Activated CD4-positive, alpha-beta T cell treated with anti-CD3 and anti-CD28 coated beads, Interleukin-2, amount 10 ng/mL, durations not matched to agents 7 days and 5 days (primary cell): Measurements from ENCODE around the gene TNNT2. TPM values are rescaled to one million over a fixed set of nuclear protein-coding genes. Genes with fewer than 3 reads are reported as not detected.
A peak's percentile ranks its signal among the peaks of the same experiment; 100 is the strongest.

Source experiments
- CTCF ChIA-PET: fragments of 350-600 bp; sonication (Branson Sonifier 250); formaldehyde crosslinking; loops from one replicate; lab custom pipeline; 2021; ENCODE audit warnings: antibody characterized with exemption; lab: Charles Lee
- POLR2A ChIA-PET: fragments of 350-600 bp; sonication (Branson Sonifier 250); formaldehyde crosslinking; loops from one replicate; lab custom pipeline; 2021; ENCODE audit warnings: antibody characterized with exemption; lab: Charles Lee
- DNase-seq: peaks from one replicate; pipeline ENCODE4 v3.0.0-alpha.2; 2020
- H3K27ac Mint-ChIP-seq: one replicate; pipeline ENCODE4 v1.8.0; 2021; ENCODE audit warnings: mild to moderate bottlenecking, moderate library complexity, mixed read lengths
- H3K27me3 Mint-ChIP-seq: one replicate; pipeline ENCODE4 v1.8.0; 2021; ENCODE audit warnings: mixed read lengths
- H3K36me3 Mint-ChIP-seq: one replicate; pipeline ENCODE4 v1.8.0; 2021; ENCODE audit warnings: low read depth, mixed read lengths
- H3K4me1 Mint-ChIP-seq: one replicate; pipeline ENCODE4 v1.8.0; 2021; ENCODE audit warnings: mixed read lengths
- H3K4me3 Mint-ChIP-seq: one replicate; pipeline ENCODE4 v1.8.0; 2021; ENCODE audit warnings: mild to moderate bottlenecking, moderate library complexity, mixed read lengths
- H3K9me3 Mint-ChIP-seq: one replicate; pipeline ENCODE4 v1.8.0; 2021; ENCODE audit warnings: mixed read lengths
- total RNA-seq, 2 experiments: library from RNA; stranded (reverse); gene quantifications; one replicate each; pipeline ENCODE4 v1.2.3, GENCODE V29; 2021

The TNNT2 gene
- total RNA-seq, 2 experiments from 2014 or later, result not detected

DNA sequence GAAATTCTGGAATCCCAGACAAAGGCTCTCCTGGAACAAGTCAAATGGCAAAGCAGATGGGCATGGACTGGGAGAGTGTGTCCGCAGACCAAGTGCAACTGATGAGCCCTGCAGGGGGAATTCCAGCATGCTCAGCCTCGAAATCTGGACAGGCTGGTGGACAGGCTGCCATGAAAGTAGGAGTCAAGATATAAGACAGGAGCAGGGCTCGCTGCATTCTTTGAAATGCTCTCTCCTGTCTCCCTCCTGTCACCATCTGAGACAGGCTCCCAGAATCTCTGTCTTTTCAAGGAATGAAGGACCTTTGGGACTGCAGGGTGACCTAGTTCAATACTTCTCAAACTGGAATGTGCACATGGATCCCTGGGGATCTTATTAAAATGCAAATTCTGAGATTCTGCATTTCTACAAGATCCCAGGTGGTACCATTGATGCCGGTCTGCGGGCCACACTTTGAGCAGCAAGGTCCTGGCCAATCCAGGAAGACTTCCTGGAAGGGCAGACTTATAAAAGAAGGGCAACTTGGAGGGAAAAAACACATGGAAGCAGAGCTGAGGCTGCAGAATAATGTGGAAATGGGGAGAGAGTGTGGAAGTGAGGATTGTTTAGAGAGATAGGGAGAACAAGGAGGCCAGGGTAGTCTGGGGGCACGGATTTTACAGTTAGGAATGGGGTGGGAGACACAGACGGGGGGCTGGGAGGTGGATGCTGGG, 29.8 kb downstream of the TNNT2 start:
- DNase-seq, result no peak
- no peaks in the 10 kb centered on the region for H3K36me3 Mint-ChIP-seq

DNA sequence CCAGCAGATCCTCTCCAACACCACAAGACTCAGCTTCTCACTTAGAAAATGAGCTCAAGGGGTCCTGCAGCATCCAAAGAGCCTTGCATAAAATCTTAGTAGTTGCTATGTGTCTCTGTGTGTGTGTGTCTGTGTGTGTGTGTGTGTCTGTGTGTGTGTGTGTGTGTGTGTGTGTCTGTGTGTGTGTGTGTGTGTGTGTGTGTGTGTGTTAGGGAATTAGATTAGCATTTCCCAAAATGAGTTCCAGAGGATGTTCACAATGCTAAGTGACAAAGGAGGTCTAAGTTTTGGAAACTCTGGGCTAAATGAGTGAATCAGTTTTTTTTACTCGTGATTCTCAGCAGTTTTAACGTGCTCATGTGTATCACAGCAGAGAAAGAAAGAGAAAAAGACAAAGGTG, 30.5 kb downstream of the TNNT2 start:
- DNase-seq, result no peak
- no peaks in the 10 kb centered on the region for H3K36me3 Mint-ChIP-seq
- POLR2A ChIA-PET, result no interaction called here
- H3K4me1 Mint-ChIP-seq, result no peaks in the 10 kb centered on the region
- CTCF ChIA-PET, result interaction anchor here (1.0 kb wide), 1 partner anchor 15 kb away, joined by 3 read pairs; no protein-coding TSS in a partner anchor
- H3K27me3 Mint-ChIP-seq, result peaks cover 4% of the 10 kb centered on the region
- no peaks in the 10 kb centered on the region for H3K9me3 Mint-ChIP-seq
- H3K27ac Mint-ChIP-seq, result no peak overlapping the region
- no peak overlapping the region for H3K4me3 Mint-ChIP-seq

More for the DNA sequence above, 29.8 kb downstream of the TNNT2 start:
- Mint-ChIP-seq H3K27me3 (peaks cover 5% of the 10 kb centered on the region), H3K4me3 (no peak overlapping the region), H3K27ac (no peak overlapping the region), H3K4me1 (no peaks in the 10 kb centered on the region), H3K9me3 (no peaks in the 10 kb centered on the region)
- ChIA-PET CTCF (interaction anchor here (0.6 to 1.0 kb wide), 4 partner anchors 15 to 1050 kb away, joined by 3 to 4 read pairs (median 3); no protein-coding TSS in a partner anchor), POLR2A (no interaction called here)

DNA sequence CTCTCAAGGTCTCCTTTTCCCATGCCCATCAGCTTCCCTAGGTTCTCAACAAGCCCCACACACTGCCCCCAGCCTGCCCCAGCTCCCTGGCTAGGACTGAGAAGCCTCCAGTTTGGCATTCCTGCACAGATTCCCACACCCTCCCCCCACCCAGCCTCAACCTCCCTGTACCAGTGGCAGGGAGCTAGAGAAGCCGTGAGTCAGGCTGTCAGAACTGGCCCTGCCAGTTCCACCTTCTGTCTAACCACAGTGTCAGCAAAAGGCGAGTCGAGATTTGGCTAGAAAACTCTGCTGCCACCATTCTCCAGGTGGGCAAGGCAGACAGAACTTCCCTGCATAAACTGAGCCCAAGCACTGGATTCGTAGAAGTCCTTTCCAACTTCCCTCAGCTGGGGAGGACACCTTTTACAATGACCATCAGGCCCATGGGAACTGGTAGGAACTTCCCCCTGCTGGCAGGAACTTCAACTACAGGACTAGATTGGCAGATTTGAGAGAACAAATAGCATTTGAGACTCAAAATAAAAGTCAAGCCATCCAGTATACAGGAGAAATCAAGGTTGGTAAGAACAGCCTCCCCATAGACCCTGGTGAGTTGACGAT, 31.0 kb downstream of the TNNT2 start:
- peak; percentile 11 for DNase-seq
- Mint-ChIP-seq H3K27me3 (peaks cover 5% of the 10 kb centered on the region), H3K27ac (no peak overlapping the region), H3K4me1 (no peaks in the 10 kb centered on the region), H3K36me3 (no peaks in the 10 kb centered on the region), H3K9me3 (no peaks in the 10 kb centered on the region), H3K4me3 (no peak overlapping the region)
- ChIA-PET POLR2A (no interaction called here), CTCF (interaction anchor here (1.0 to 1.1 kb wide), 2 partner anchors 16 to 45 kb away, joined by 3 read pairs; no protein-coding TSS in a partner anchor)

DNA sequence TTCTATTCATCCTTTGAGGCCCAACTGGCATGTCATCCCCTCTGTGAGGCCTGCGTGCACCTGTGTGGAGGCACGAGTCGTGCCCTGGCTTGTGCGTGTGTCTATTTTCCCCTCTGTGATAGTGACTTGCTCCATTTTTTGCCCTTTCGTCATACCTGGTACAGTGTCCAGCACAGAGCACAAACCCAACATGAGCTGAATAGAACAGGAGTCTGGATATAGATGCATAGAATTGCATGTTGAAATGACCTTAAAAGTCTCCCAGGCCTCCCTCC, 32.5 kb downstream of the TNNT2 start:
- no peak overlapping the region for H3K27ac Mint-ChIP-seq
- ChIA-PET POLR2A (no interaction called here), CTCF (no interaction called here)
- DNase-seq, result no peak
- no peaks in the 10 kb centered on the region for H3K4me1 Mint-ChIP-seq
- H3K9me3 Mint-ChIP-seq, result no peaks in the 10 kb centered on the region
- no peak overlapping the region for H3K4me3 Mint-ChIP-seq
- H3K27me3 Mint-ChIP-seq, result peaks cover 15% of the 10 kb centered on the region
- no peaks in the 10 kb centered on the region for H3K36me3 Mint-ChIP-seq

DNA sequence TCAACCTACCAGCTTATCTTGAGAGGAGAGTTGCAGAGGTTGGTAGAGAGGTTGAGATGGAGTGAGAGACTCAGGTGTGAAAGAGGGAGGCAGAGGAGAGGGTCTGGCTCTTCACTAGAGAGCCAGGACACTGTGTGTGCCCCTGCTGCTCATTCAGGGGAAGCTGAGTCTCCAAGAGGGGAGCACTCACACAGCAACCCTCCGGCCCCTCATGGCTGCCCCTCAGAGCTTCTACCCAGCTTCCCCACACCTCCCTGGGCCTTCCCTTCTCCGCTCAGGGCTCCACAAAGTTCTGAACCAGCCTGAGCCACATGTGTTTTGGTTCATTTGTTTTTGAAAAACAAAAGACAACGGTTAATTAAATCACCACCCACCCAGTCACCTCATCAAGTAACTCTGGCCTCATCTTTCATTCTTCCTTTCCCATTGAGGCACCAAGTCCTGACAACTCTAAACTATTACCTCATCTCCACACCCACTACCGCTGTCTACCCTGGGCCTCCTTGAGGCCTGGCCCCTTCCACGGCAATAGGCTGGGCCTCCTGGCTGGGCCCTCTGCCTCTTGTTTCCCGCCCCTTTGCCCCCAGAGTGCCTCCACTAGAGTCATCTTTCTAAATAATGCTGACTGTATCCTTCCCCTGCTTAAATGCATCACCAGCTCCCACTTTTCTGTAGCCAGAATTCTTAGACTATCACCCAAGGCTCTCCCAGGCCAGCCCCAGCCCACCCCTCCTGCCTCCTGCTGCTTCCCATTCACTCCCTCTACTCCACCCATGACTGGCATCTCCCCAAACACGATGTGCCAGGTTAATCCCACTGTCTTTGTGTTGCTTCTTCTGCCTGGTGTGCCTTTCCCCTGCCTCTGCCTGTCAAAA, 33.0 kb downstream of the TNNT2 start:
- Mint-ChIP-seq H3K4me3 (no peak overlapping the region), H3K27ac (no peak overlapping the region), H3K36me3 (no peaks in the 10 kb centered on the region), H3K27me3 (peaks cover 16% of the 10 kb centered on the region), H3K4me1 (no peaks in the 10 kb centered on the region), H3K9me3 (no peaks in the 10 kb centered on the region)
- DNase-seq, result no peak
- POLR2A ChIA-PET, result no interaction called here
- CTCF ChIA-PET, result interaction anchor here (0.5 kb wide), 1 partner anchor 708 kb away, joined by 3 read pairs; no protein-coding TSS in a partner anchor

DNA sequence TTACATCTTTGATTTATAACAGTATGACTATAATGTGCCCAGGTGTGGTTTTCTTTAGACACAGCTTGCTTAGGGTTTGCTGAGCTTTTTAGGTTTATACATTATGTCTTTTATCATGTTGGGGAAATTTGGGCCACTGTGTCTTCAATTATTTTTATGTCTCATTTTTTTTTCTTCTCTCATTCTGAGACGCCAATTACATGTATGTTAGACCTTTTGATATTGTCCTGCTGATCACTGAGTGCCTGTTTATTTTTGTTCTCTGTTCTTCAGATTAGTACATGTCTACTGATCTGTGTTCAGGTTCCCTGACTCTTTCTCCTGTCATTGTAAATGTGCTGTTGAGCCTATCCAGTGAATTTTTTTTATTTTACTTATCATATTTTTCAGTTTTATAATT, 36.1 kb downstream of the TNNT2 start:
- CTCF ChIA-PET, result no interaction called here
- no peak overlapping the region for H3K27ac Mint-ChIP-seq
- no peaks in the 10 kb centered on the region for H3K4me1 Mint-ChIP-seq
- no peak for DNase-seq
- H3K36me3 Mint-ChIP-seq, result no peaks in the 10 kb centered on the region
- H3K9me3 Mint-ChIP-seq, result no peaks in the 10 kb centered on the region
- no peak overlapping the region for H3K4me3 Mint-ChIP-seq
- POLR2A ChIA-PET, result no interaction called here
- peaks cover 13% of the 10 kb centered on the region for H3K27me3 Mint-ChIP-seq

DNA sequence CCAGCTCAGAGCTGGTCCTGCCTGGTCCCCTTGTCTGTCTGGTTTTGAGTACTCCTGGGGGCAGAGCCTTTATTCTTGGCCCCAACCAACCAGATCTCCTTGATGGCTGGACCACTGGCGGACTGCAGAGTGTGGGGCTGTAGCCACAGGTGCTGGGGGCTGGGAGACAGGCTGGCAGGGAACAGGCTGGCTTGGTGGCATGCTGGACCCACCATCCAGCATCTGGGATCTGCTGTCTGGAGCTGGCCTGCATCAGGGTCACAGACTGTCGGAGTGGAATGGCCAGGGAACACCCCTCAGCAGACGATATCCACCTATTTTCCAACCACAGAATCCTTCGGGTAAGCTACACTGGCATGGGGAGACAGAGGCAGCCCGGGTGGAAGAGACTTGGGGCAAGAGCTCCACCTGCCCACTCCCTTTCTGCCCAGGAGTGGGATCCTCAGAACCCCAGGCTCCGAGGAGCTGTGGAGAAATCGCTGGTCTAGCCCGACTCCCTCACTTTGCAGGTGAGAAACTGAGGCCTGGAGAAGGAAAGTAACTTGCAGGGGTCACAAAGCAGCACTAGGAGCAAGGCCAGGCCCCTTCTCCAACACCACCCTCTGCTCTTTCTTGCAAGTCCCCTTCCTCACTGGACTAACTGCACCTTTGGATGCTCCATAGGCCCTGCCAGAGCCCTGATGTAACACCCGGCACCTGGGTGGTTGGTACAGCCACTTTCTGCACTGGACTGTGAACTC, 40.6 kb downstream of the TNNT2 start:
- ChIA-PET CTCF (no interaction called here), POLR2A (no interaction called here)
- Mint-ChIP-seq H3K27me3 (peaks cover 13% of the 10 kb centered on the region), H3K4me3 (no peak overlapping the region), H3K27ac (no peak overlapping the region), H3K4me1 (no peaks in the 10 kb centered on the region), H3K9me3 (no peaks in the 10 kb centered on the region), H3K36me3 (no peaks in the 10 kb centered on the region)
- DNase-seq, result no peak

DNA sequence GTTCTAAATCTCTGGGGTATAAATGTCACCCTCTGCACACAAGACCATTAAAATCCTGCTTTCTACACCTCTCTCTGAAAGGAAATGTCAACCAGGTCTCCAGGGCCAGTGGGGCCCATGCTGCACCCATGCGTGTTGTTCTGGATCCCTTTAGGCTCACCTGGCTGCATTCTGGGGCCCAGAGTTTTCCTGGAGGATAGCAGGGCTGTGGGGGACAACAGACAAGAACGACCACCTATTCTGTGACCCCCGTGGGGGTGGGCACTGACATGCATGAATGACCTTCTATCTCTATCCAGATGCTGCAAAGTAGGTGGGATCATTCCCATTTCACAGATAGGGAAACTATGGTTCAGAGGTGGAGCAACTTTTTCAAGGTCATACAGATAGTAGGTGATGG, 41.6 kb downstream of the TNNT2 start:
- ChIA-PET POLR2A (no interaction called here), CTCF (no interaction called here)
- no peak for DNase-seq
- no peak overlapping the region for H3K27ac Mint-ChIP-seq
- no peaks in the 10 kb centered on the region for H3K36me3 Mint-ChIP-seq
- peaks cover 6% of the 10 kb centered on the region for H3K27me3 Mint-ChIP-seq
- no peaks in the 10 kb centered on the region for H3K9me3 Mint-ChIP-seq
- no peaks in the 10 kb centered on the region for H3K4me1 Mint-ChIP-seq
- no peak overlapping the region for H3K4me3 Mint-ChIP-seq

DNA sequence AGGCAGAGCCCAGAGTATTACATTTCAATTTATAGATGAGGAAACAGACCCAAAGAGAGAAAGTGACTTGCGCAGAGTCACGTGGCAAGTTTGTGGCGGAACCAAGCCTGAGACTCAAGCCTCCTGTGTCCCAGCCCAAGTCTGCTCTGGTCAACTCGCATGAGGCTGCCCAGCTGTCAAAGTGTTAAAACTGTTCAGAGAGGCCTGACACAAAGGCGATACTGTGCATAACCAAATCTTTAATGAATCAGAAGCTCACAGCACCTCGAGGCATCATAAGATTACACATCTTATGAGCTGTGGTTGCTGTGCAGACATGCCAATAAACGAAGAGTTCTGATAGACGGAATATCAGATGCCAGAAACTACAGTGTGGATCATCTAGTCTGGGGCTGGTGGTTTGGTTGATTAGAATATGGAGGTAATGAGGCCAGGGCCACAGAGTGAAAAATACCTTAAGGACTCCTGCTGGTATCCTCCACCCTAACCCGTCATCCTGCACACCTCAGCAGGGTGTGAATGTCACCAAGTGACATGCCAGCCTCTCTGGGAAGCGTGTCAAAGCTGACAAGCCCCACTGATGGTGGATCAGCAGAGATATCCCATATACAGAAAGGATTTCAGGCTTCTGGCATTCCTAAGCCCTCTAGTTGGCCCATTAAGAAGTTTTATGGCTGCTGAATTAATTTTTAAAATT, 42.2 kb downstream of the TNNT2 start:
- no peaks in the 10 kb centered on the region for H3K36me3 Mint-ChIP-seq
- H3K27ac Mint-ChIP-seq, result no peak overlapping the region
- H3K4me3 Mint-ChIP-seq, result no peak overlapping the region
- ChIA-PET POLR2A (no interaction called here), CTCF (no interaction called here)
- no peaks in the 10 kb centered on the region for H3K9me3 Mint-ChIP-seq
- DNase-seq, result no peak
- H3K27me3 Mint-ChIP-seq, result peaks cover 4% of the 10 kb centered on the region
- no peaks in the 10 kb centered on the region for H3K4me1 Mint-ChIP-seq

DNA sequence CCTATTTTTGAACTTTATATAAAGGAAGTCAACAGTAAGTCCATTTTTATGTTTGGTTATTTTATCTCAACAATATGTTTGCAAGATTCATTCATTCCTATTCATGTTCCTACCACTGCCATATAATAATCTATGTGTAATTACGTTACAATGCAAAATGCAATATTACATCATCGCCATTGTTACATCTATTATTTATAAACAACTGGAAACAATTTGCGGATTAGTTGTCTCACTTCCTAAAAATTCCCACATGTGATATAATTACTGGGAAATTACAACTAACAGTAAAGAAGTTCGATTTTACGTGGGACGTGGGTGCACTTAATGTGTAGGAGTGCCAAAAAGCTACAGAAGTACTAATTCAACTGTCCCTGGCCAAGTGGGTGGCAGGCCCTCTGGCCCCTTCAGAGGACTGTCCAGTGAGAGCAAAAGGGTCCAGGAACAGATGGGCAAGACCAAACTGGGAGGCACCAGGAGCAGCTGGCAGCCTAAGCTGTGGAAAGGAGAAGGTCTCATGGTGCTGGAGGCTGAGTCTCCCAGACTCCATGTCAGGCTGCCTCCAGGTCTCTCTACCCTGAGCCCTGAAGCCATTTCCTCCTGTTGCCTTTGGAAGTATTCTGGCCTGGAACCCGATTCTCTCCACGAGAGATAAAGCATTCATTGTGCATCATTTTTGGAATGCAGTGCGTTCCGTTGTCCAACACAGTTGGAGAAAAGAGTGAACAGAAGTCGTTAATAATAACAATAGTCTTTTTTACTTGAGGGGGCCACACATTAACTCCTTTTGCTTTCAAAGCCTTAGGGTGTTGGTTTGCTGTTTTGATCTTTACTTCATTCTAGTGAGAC, 42.9 kb downstream of the TNNT2 start:
- CTCF ChIA-PET, result no interaction called here
- DNase-seq, result no peak
- peaks cover under 1% of the 10 kb centered on the region for H3K27me3 Mint-ChIP-seq
- no peaks in the 10 kb centered on the region for H3K4me1 Mint-ChIP-seq
- H3K9me3 Mint-ChIP-seq, result no peaks in the 10 kb centered on the region
- no peak overlapping the region for H3K27ac Mint-ChIP-seq
- H3K36me3 Mint-ChIP-seq, result no peaks in the 10 kb centered on the region
- H3K4me3 Mint-ChIP-seq, result no peak overlapping the region
- POLR2A ChIA-PET, result no interaction called here

DNA sequence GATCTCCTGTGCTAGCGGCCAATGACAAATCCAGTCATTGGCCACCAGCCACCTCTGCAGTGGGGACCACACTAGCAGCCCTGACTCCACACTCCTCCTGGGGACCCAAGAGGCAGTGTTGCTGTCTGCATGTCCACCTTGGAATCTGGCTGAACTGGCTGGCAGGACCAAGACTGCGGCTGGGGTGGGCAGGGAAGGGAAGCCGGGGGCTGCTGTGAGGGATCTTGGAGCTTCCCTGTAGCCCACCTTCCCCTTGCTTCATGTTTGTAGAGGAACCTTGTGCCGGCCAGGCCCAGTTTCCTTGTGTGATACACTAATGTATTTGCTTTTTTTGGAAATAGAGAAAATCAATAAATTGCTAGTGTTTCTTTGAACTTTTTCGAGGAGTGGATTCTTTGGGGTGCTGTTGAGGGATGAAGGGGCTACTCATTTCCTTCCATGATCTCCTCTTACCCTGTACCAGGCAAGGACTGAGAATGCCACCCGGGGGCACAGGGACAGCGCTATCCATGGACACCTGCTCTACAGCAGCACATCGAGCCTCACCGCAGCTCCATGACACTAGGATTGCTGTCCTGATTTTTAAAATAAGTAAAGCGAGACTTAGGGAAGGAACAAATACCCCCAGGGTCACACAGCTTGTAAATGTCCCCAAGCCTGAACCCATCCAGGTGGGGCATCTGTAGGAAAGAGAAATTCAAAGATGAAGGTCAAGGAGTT, 44.7 kb downstream of the TNNT2 start:
- no peaks in the 10 kb centered on the region for H3K9me3 Mint-ChIP-seq
- CTCF ChIA-PET, result interaction anchor here (1.1 kb wide), 1 partner anchor 21 kb away, joined by 4 read pairs; no protein-coding TSS in a partner anchor
- no peak overlapping the region for H3K4me3 Mint-ChIP-seq

More for the DNA sequence above, 44.7 kb downstream of the TNNT2 start:
- DNase-seq, result no peak
- no peak overlapping the region for H3K27ac Mint-ChIP-seq
- H3K36me3 Mint-ChIP-seq, result no peaks in the 10 kb centered on the region
- no peaks in the 10 kb centered on the region for H3K4me1 Mint-ChIP-seq
- POLR2A ChIA-PET, result no interaction called here
- no peaks in the 10 kb centered on the region for H3K27me3 Mint-ChIP-seq
